PC-3 (cell line): Measurements from ENCODE around the gene WWC1. TPM values are rescaled to one million over a fixed set of nuclear protein-coding genes. Genes with fewer than 3 reads are reported as not detected.
A peak's percentile ranks its signal among the peaks of the same experiment; 100 is the strongest.

ENCODE experiments used
- ATAC-seq: fragments of 200-7000 bp; cut with Tn5 transposase; 2 replicates; pipeline ENCODE4 v1.9.1; 2020; ENCODE audit warnings: mild to moderate bottlenecking, moderate library complexity
- BruUV-seq: library from RNA; stranded (reverse); fragments of 400-500 nt; replicated peaks from 2 replicates; lab custom pipeline; 2021; lab: Mats Ljungman, UMichigan
- CTCF ChIA-PET: fragments of 300-600 bp; sonication (Branson Sonifier 250); formaldehyde crosslinking; loops from one replicate; lab custom pipeline; 2022; ENCODE audit warnings: antibody characterized with exemption; lab: Charles Lee
- POLR2A ChIA-PET: fragments of 300-600 bp; sonication (Branson Sonifier 250); formaldehyde crosslinking; loops from one replicate; lab custom pipeline; 2022; ENCODE audit warnings: antibody characterized with exemption; ENCODE audit not compliant: unreplicated experiment; lab: Charles Lee
- DNase-seq: peaks from one replicate; pipeline ENCODE4 v3.0.0-alpha.2; 2015
- H2AFZ ChIP-seq: fragments of 300-600 bp; sonication (generic); 2 replicates; pipeline ENCODE4 v1.6.0; 2016; ENCODE audit warnings: antibody characterized with exemption, low read length
- H3F3A ChIP-seq: fragments of 300-600 bp; sonication (generic); one replicate; pipeline ENCODE4 v1.6.0; 2017; ENCODE audit warnings: antibody characterized with exemption, low read length, control low read depth, mild to moderate bottlenecking; ENCODE audit not compliant: unreplicated experiment
- H3K27ac ChIP-seq: fragments of 300-600 bp; sonication (generic); 2 replicates; pipeline ENCODE4 v1.5.1; 2016; ENCODE audit warnings: mild to moderate bottlenecking, low read length
- H3K27me3 ChIP-seq: fragments of 300-600 bp; sonication (generic); 2 replicates; pipeline ENCODE4 v1.6.1; 2016; ENCODE audit warnings: low read length, mixed read lengths
- H3K36me3 ChIP-seq: fragments of 300-600 bp; sonication (generic); 2 replicates; pipeline ENCODE4 v1.6.1; 2016; ENCODE audit warnings: low read depth, mixed run types, low read length, mixed read lengths
- H3K4me1 ChIP-seq: fragments of 300-600 bp; sonication (generic); 2 replicates; pipeline ENCODE4 v1.5.1; 2016; ENCODE audit warnings: low read length; ENCODE audit not compliant: insufficient read depth
- H3K4me2 ChIP-seq: fragments of 300-600 bp; sonication (generic); 2 replicates; pipeline ENCODE4 v1.6.0; 2016; ENCODE audit warnings: low read length
- H3K4me3 ChIP-seq: fragments of 300-600 bp; sonication (generic); 2 replicates; pipeline ENCODE4 v1.5.1; 2016; ENCODE audit warnings: mild to moderate bottlenecking, low read length, mixed read lengths
- H3K79me2 ChIP-seq: fragments of 300-600 bp; sonication (generic); 2 replicates; pipeline ENCODE4 v1.6.1; 2017; ENCODE audit warnings: low read length, mixed read lengths
- H3K9ac ChIP-seq: fragments of 300-600 bp; sonication (generic); 2 replicates; pipeline ENCODE4 v1.6.0; 2016; ENCODE audit warnings: mild to moderate bottlenecking, low read length
- H3K9me2 ChIP-seq: fragments of 300-600 bp; sonication (generic); replicated peaks from 2 replicates; pipeline ENCODE4 v1.6.1; 2016; ENCODE audit warnings: mixed run types, low read length, mixed read lengths
- H3K9me3 ChIP-seq: fragments of 300-600 bp; sonication (generic); 2 replicates; pipeline ENCODE4 v1.6.1; 2016; ENCODE audit warnings: low read length, mixed read lengths
- H4K20me1 ChIP-seq: fragments of 300-600 bp; sonication (generic); 2 replicates; pipeline ENCODE4 v1.6.1; 2016; ENCODE audit warnings: low read length, mixed read lengths
- CTCF ChIP-seq: fragments of 300-600 bp; sonication (generic); conservative IDR thresholded peaks from 2 replicates; pipeline ENCODE4 v1.5.1; 2017; ENCODE audit warnings: antibody characterized with exemption, low read depth, mild to moderate bottlenecking, low read length
- EZH2 ChIP-seq: fragments of 300-600 bp; sonication (generic); IDR thresholded peaks from one replicate; pipeline ENCODE4 v1.6.1; 2017; ENCODE audit warnings: antibody characterized with exemption, mild to moderate bottlenecking, low read length; ENCODE audit not compliant: unreplicated experiment
- EZH2phosphoT487 ChIP-seq: fragments of 300-600 bp; sonication (generic); IDR thresholded peaks from 2 replicates; pipeline ENCODE4 v1.6.1; 2018; ENCODE audit warnings: mild to moderate bottlenecking, antibody characterized with exemption, low read length, borderline replicate concordance
- intact Hi-C: fragments of 100-400 bp; cut with micrococcal nuclease; formaldehyde crosslinking; loops from 2 replicates; pipeline ENCODE4 v1.9.0; 2023
- total RNA-seq: library from RNA; depleted of rRNA; stranded (reverse); fragments of >200 nt; gene quantifications from 2 replicates; pipeline ENCODE4 v1.2.3, GENCODE V29; 2014

WWC1 gene
- total RNA-seq, 1 experiment from 2014 or later = 31.8 TPM

- H3K4me3 ChIP-seq = peak overlapping the region; percentile 44; the same call in 1 of the 2 replicates
- no TSS peak for BruUV-seq
These were observed 37.9 kb downstream of the WWC1 start for GRCh38 chr5:168329302-168329701.

GRCh38 chr5:168332042-168332441 is 40.6 kb downstream of the WWC1 start:
- Histone ChIP-seq H3K27ac (no peak overlapping the region), H3K36me3 (no peaks in the 10 kb centered on the region), H3K4me1 (peaks cover 42% of the 10 kb centered on the region), H3F3A (no peaks in the 10 kb centered on the region), H3K9me3 (no peaks in the 10 kb centered on the region), H3K79me2 (peaks cover 98% of the 10 kb centered on the region), H3K9me2 (no peaks in the 10 kb centered on the region), H3K27me3 (no peaks in the 10 kb centered on the region), H2AFZ (no peak overlapping the region), H3K9ac (no peak overlapping the region), H3K4me2 (0 out of 2 replicates have a peak overlapping the region, but pooled peaks have one; percentile 13), H4K20me1 (peaks cover 5% of the 10 kb centered on the region; the same call in 1 of the 2 replicates), H3K4me3 (no peak overlapping the region)
- ATAC-seq (no peak), DNase-seq (peak; percentile 56)
- no peak for TF ChIP-seq CTCF
- TF ChIP-seq EZH2phosphoT487 = no peak
- TF ChIP-seq EZH2 = no peak
- intact Hi-C loops = no loop called here
- POLR2A ChIA-PET = interaction anchor here (0.7 kb wide), 1 partner anchor 66 kb away, joined by 14 read pairs; no protein-coding TSS in a partner anchor
- BruUV-seq = no TSS peak
- CTCF ChIA-PET = no interaction called here

More at GRCh38 chr5:168329302-168329701, 37.9 kb downstream of the WWC1 start:
- H3K79me2 ChIP-seq = peaks cover 90% of the 10 kb centered on the region
- ChIA-PET CTCF (interaction anchor here (0.6 kb wide), 2 partner anchors 32 to 658 kb away, joined by 3 read pairs; no protein-coding TSS in a partner anchor), POLR2A (interaction anchor here (0.6 kb wide), 1 partner anchor 42 kb away, joined by 3 read pairs; no protein-coding TSS in a partner anchor)
- no peaks in the 10 kb centered on the region for H3K36me3 ChIP-seq
- H2AFZ ChIP-seq = no peak overlapping the region
- ATAC-seq (peak; percentile 48), DNase-seq (peak; percentile 57)
- H3K27me3 ChIP-seq = no peaks in the 10 kb centered on the region
- H3K4me1 ChIP-seq = peaks cover 69% of the 10 kb centered on the region
- intact Hi-C loops = loop anchor here (1.0 kb wide), 1 partner anchor 37 kb away; no protein-coding TSS in a partner anchor
- H3K9me2 ChIP-seq = no peaks in the 10 kb centered on the region
- peak overlapping the region; percentile 76 for H3K4me2 ChIP-seq
- TF ChIP-seq EZH2phosphoT487 (no peak), EZH2 (no peak), CTCF (no peak)
- peaks cover 5% of the 10 kb centered on the region; the same call in 1 of the 2 replicates for H4K20me1 ChIP-seq
- no peak overlapping the region for H3K9ac ChIP-seq
- H3K9me3 ChIP-seq = no peaks in the 10 kb centered on the region
- no peaks in the 10 kb centered on the region for H3F3A ChIP-seq
- peak overlapping the region; percentile 21; the same call in 1 of the 2 replicates for H3K27ac ChIP-seq

- POLR2A ChIA-PET = no interaction called here
- H3K4me3 ChIP-seq = no peak overlapping the region
These were observed 42.8 kb downstream of the WWC1 start for GRCh38 chr5:168334280-168334679.

More at GRCh38 chr5:168334280-168334679, 42.8 kb downstream of the WWC1 start:
- Histone ChIP-seq H3K36me3 (no peaks in the 10 kb centered on the region), H3K27me3 (no peaks in the 10 kb centered on the region), H3K9ac (no peak overlapping the region), H3K9me3 (no peaks in the 10 kb centered on the region), H3K4me1 (peaks cover 21% of the 10 kb centered on the region), H2AFZ (no peak overlapping the region), H3K27ac (no peak overlapping the region), H3K4me2 (no peak overlapping the region), H4K20me1 (peaks cover 5% of the 10 kb centered on the region; the same call in 1 of the 2 replicates), H3K79me2 (peaks cover 94% of the 10 kb centered on the region), H3F3A (no peaks in the 10 kb centered on the region), H3K9me2 (no peaks in the 10 kb centered on the region)
- DNase-seq (no peak), ATAC-seq (no peak)
- CTCF ChIA-PET = no interaction called here
- TF ChIP-seq EZH2phosphoT487 = no peak
- no peak for TF ChIP-seq CTCF
- TF ChIP-seq EZH2 = no peak
- intact Hi-C loops = no loop called here
- no TSS peak for BruUV-seq
